ENCODE results near the gene ZNF335.

GRCh38 chr20:45947110-45947866 lies 24.7 kb downstream of the ZNF335 start:
- no peak for TF ChIP-seq EZH2 (IDR thresholded peaks at IDR 0.05; ENCODE audit: insufficient read depth, poor library complexity, severe bottlenecking)
- TF ChIP-seq EZH2phosphoT487 (IDR thresholded peaks at IDR 0.05; ENCODE audit: insufficient read depth, low read depth): no peak
